ENCODE data around the gene GAB2.

- no peak for TF ChIP-seq MAFK (IDR thresholded peaks at IDR 0.05; ENCODE audit: low read depth, low read length)
- TF ChIP-seq, protein P1, sequence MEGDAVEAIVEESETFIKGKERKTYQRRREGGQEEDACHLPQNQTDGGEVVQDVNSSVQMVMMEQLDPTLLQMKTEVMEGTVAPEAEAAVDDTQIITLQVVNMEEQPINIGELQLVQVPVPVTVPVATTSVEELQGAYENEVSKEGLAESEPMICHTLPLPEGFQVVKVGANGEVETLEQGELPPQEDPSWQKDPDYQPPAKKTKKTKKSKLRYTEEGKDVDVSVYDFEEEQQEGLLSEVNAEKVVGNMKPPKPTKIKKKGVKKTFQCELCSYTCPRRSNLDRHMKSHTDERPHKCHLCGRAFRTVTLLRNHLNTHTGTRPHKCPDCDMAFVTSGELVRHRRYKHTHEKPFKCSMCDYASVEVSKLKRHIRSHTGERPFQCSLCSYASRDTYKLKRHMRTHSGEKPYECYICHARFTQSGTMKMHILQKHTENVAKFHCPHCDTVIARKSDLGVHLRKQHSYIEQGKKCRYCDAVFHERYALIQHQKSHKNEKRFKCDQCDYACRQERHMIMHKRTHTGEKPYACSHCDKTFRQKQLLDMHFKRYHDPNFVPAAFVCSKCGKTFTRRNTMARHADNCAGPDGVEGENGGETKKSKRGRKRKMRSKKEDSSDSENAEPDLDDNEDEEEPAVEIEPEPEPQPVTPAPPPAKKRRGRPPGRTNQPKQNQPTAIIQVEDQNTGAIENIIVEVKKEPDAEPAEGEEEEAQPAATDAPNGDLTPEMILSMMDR (conservative IDR thresholded peaks at IDR 0.05; ENCODE audit: low read depth, low read length): no peak
Observed at GRCh38 chr11:78203184-78203583, 214.4 kb downstream of the GAB2 start.

Data from IMR-90 (cell line).